GM18951 (cell line): ENCODE data around the gene KDM4C.

ENCODE experiments used
- POLR2A ChIP-seq: IDR thresholded peaks from 4 replicates; pipeline ENCODE4 v1.6.1; 2011; ENCODE audit warnings: mild to moderate bottlenecking; ENCODE audit not compliant: insufficient read length, insufficient read depth; ENCODE audit errors: extremely low read depth
- in situ Hi-C: fragments of 300-500 bp; cut with MboI; formaldehyde crosslinking; loops from one replicate; pipeline ENCODE4 v1.12.0; 2022; ENCODE audit warnings: low sequenced_read_pairs, mixed read lengths, inconsistent platforms; ENCODE audit not compliant: unreplicated experiment

The KDM4C gene

DNA sequence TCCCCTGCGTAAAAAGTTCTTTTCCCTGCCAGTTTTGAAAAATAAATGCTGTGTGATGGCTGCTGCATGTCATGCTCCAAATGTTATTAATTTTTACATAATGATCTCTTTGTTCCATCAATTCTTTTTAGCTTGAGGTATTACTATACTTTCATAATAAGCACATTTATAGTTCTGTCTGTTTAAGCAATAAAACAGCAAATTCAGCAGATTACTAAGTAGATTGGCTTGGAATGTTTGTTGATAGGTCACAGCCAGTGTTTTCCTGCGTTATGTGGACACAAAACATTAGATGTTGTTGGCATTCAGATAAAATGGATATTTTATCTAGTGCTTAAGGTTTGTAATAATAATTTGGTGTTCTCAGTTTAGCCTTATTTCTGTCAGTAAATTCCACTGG is 242.0 kb downstream of the KDM4C start:
- no peak for TF ChIP-seq POLR2A
- in situ Hi-C loops = no loop called here

DNA sequence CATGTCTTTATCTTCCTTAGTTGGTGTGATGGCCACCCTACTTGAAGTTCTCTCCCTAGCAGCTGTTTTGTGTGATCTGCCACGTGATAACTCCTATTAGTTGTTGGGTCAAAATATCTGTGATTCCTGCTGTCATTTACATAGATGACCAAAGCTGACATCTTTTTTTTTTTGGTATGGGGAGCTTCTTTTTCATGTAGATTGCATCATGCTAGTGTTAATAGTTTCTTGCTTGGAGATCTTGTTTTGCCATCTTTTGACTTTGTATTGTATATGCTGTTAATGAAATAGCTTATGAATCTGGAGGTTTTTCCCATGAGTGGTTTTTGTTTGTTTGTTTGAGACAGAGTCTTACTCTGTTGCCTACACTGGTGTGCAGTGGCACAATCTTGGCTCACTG is 243.8 kb downstream of the KDM4C start:
- in situ Hi-C loops = no loop called here
- no peak for TF ChIP-seq POLR2A

DNA sequence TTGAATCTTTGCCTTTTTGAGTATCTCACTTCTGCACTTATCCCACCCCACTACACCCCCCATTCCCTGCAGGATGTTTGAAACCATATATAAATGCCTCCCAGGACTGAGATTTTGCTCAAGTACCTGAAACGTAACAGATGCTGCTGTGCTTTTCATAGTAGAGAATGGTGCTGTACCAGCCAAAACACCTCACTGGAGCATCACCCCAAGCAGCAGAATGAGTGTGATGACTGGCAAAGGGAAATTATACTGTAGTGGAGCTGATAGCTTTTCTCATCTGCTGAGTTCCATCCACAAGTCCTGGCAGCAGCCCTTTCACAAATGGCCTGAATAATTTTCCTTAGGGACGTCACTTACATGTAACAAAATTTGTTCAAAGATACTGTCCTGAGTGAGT is 246.1 kb downstream of the KDM4C start:
- in situ Hi-C loops = no loop called here

DNA sequence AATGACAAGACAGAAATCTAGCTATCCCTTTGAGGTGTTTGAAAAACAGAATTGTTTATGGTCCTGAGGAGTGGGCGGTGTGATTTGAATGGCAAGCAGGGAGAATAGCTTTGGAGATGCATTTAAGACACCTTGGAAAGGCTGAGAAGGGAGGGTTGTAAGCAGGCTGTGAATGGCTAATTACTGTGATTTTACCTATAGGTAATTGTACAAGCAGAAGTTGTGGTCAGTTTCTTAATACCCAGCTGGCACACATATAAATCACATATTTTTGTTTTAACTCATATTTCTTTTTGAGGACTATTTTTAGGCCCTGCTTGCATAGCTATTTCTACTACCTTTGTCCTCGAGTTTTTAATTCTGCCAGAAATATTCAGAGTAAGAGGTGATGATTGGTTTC is 248.6 kb downstream of the KDM4C start:
- in situ Hi-C loops = no loop called here

More for the DNA sequence above, 246.1 kb downstream of the KDM4C start:
- no peak for TF ChIP-seq POLR2A

DNA sequence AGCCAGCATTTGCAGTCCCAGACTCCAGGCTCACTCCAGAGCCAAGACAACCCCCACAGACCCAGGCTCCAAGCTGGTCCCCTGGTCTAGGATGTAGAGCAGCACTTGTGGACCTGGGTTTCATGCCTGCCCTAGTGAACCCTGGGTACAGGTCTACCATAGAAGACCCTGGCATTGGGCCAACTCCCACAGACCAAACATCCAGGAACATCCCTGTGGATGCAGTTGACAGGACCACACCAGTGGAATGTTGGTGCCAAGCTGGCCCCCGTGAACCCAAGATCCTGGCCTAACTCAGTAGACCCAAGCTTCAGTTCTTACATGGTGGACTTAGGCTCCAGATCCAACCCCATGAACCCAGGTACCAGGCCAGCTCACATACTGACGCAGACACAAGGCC is 250.6 kb downstream of the KDM4C start:
- no peak for TF ChIP-seq POLR2A
- in situ Hi-C loops = no loop called here

More for the DNA sequence above, 248.6 kb downstream of the KDM4C start:
- no peak for TF ChIP-seq POLR2A

DNA sequence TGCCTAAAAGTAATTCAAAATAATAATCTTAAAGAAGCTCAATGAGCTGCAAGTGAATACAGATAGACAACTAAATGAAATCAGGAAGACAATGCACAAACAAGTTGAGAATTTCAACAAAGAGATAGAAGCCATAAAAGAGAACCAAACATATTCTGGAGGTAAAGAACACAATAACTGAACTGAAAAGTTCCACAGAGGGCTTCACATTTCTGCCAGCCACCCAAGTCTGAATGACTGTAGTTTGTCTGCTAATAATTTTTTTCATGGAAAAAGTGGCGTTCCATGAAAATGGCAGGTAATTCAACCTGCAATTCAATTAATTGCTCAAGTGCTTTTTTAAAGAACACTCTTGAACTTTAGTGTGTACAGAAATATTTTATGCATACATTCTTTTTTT is 251.3 kb downstream of the KDM4C start:
- in situ Hi-C loops = no loop called here
- no peak for TF ChIP-seq POLR2A

DNA sequence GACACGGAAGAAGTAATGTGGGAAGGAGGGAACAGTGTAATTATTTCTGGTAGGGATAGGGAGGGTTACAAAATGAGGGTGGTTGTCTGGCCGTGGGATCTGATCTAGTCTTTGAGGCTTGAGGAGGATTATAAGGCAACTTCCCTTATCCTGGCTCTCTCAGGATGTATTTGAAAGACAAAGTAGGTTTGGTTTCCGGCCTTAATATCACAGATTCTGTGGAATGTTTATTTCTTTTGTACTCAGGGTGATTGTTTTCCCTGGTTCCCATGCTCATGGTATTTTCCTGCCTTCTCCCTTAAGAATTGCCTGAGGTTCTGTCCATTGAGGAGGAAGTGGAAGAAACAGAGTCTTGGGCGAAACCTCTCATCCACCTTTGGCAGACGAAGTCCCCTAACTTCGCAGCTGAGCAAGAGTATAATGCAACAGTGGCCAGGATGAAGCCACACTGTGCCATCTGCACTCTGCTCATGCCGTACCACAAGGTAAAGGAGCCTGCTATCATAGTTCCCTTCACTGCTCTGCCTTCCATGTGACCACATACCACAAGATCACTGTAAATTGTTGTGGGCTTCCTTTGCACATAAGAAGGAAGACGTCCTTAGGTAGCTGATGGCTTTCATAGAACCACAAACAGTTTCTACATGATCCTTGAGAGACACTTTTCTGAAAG is 253.8 kb downstream of the KDM4C start:
- TF ChIP-seq POLR2A = no peak
- in situ Hi-C loops = no loop called here

DNA sequence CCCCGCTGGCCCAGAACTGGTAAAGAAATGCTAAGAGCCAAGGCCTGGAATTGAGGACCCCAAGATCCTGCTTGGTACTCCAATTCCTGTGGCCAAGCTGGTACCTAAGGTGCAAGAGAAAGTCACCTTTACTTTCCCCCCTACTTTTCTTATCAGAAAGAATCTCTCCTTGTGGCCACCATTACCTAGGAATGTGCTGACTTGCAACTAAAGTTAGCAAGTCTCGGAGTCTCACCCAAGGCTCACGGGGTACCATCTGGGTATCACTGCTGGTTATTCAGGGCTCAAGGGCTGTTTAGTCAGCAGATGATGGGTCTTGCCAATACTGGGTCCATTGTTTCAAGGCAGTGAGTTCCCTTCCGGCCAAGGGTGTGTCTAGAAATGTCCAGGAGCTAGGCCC is 270.2 kb downstream of the KDM4C start:
- in situ Hi-C loops = loop anchor here (25.0 kb wide), 1 partner anchor 509 kb away; no protein-coding TSS in a partner anchor
- no peak for TF ChIP-seq POLR2A

DNA sequence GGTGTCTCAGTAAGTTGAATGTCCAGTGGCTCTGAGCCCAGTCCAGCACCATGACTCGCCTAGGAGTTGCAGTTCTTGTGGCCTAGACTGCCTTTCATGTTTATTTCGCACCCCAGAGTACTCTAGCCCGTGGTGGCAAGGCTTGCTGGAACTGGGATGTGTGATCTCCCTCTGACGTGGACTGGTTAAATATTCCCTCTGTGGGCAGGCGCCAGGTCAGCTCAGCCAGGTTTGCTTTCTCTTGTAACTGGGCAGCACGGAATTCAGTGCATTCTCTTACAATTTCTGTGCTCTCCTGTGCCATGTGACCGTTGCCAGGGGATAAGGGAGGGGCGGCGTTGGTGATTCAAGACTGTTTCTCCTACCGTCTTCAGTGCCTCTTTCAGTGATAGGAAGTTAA is 270.8 kb downstream of the KDM4C start:
- in situ Hi-C loops = loop anchor here (25.0 kb wide), 1 partner anchor 509 kb away; no protein-coding TSS in a partner anchor
- no peak for TF ChIP-seq POLR2A

DNA sequence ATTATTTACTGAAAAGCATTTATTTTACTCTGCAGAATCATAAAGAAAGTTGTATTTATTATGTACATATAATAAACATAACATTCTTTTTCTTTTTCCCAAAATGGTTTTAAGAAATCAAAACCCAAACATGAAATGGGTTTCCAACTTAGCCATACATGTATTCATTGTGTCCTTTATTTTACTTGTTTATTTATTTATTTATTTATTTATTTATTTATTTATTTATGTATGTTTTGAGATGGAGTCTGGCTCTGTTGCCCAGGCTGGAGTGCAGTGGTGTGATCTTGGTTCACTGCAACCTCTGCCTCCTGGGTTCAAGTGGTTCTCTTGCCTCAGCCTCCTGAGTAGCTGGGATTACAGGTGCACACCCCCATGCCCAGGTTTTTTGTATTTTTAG is 273.2 kb downstream of the KDM4C start:
- in situ Hi-C loops = loop anchor here (25.0 kb wide), 1 partner anchor 506 kb away; no protein-coding TSS in a partner anchor

DNA sequence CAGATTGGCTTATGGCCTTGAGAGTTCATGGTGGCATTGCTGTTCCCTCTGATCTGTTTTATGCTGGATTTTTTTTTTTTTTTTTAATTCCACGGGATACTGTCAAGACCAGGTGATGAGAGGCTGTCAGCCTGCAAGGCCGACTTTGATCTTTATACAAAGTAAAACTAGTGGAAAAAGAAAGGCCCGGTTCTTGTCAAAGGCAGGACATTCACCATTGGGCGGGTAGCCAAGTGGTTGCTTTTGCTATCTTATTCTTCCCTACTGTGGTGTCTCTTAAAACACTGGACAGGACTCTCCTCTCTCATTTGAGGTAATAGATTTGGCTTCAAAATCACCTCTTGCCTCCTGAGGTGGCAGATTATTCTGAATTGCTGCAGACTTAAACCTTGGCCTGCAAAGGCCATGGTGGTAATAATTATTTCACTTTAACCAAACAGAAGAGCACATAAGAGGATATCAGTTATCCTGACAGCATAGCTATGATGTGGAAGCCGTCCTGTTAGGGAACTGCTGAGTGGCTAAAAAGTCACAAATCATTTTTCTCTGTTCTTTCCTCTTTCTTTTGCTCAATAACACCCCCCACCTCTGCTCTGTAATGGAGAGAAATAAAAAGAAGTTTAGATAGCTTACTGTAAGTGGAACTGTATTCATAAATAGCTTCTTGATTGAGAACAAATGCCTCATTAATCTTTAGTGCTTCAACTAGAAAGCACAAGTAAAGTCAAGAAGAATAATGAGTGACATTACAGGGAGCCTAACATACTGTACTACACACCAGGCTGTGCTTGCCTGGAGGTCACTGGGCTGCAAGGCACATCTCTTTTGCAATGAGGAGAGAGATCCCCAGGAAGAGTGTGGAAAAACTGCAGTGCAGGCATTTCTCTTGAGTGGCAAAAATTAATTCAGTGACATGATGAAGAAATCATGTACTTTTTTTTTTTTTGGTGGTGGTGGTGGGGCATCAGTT is 275.6 kb downstream of the KDM4C start:
- in situ Hi-C loops = loop anchor here (25.0 kb wide), 1 partner anchor 504 kb away; no protein-coding TSS in a partner anchor

DNA sequence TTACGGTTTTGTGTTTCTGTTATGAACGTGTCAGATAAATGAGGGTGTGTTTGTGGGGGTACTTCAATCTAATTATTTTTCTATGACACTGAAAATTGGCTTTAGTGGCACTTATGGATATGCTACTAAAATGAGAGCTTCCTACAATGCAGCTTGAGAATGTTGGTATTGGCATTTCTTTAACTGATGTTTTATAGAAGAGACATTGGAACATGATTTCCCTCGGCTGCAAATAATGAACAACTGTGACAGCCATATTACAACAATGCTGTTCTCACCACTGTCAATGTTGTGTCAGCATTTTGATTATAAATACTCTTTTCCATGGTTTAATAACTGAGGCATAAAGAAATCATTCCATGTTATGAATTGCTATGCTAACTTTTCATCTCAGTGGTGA is 279.4 kb downstream of the KDM4C start:
- in situ Hi-C loops = loop anchor here (25.0 kb wide), 1 partner anchor 500 kb away; no protein-coding TSS in a partner anchor
- TF ChIP-seq POLR2A = no peak

More for the DNA sequence above, 275.6 kb downstream of the KDM4C start:
- no peak for TF ChIP-seq POLR2A

DNA sequence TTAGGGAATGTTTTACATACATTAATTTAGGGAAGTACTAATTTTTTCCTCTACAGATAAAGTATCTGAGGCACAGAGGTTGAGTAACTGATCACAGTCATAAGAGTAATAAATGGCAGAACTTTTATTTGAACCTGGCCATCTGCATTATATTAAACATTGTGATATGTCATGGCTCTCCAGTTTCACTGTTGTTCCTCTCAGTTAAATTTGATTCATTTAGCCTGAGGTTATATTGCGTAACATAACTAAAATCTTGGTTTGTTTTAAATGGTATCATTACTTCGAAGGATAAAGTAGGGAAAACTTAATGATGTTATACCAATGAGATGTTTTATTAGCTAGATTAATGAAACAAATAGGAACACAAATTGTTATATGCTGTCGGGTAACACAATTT is 284.4 kb downstream of the KDM4C start:
- no peak for TF ChIP-seq POLR2A
- in situ Hi-C loops = loop anchor here (25.0 kb wide), 1 partner anchor 495 kb away; no protein-coding TSS in a partner anchor
